GM19238 (cell line): ENCODE results near the gene PDZRN4.
"Not testable (repeated sequence)": the region's sequence is repeated elsewhere in the genome, so short reads cannot be mapped to it uniquely, and the experiment has no call there.

Experiments
- DNase-seq: peaks from one replicate; pipeline ENCODE4 v3.0.0; 2011; ENCODE audit warnings: low spot score; ENCODE audit not compliant: insufficient read length

Gene PDZRN4

GRCh38 chr12:41507286-41507685, 319.2 kb downstream of the PDZRN4 start:
- DNase-seq, result no peak

- no peak for DNase-seq
These were observed 321.3 kb downstream of the PDZRN4 start for GRCh38 chr12:41509271-41510055.

GRCh38 chr12:41510470-41510869, 322.4 kb downstream of the PDZRN4 start:
- no peak for DNase-seq

- DNase-seq, result no peak
These were observed 323.1 kb downstream of the PDZRN4 start for GRCh38 chr12:41511247-41511646.

GRCh38 chr12:41512497-41512896, 324.4 kb downstream of the PDZRN4 start:
- DNase-seq, result no peak

- no peak for DNase-seq
These were observed 326.1 kb downstream of the PDZRN4 start for GRCh38 chr12:41514021-41514777.

GRCh38 chr12:41514907-41515306, 326.8 kb downstream of the PDZRN4 start:
- no peak for DNase-seq

- DNase-seq, result no peak
These were observed 327.8 kb downstream of the PDZRN4 start for GRCh38 chr12:41515953-41516352.

GRCh38 chr12:41520869-41521268, 332.7 kb downstream of the PDZRN4 start:
- DNase-seq, result no peak

GRCh38 chr12:41521872-41522379, 333.8 kb downstream of the PDZRN4 start:
- peak; percentile 6 for DNase-seq

- DNase-seq, result no peak
These were observed 338.9 kb downstream of the PDZRN4 start for GRCh38 chr12:41527062-41527461.

GRCh38 chr12:41527534-41528116, 339.5 kb downstream of the PDZRN4 start:
- DNase-seq, result no peak

- DNase-seq, result no peak
These were observed 340.8 kb downstream of the PDZRN4 start for GRCh38 chr12:41528874-41529273.

GRCh38 chr12:41530441-41530840, 342.3 kb downstream of the PDZRN4 start:
- no peak for DNase-seq

- no peak for DNase-seq
These were observed 343.2 kb downstream of the PDZRN4 start for GRCh38 chr12:41531147-41531829.

GRCh38 chr12:41532072-41532471, 344.0 kb downstream of the PDZRN4 start:
- no peak for DNase-seq

- DNase-seq, result no peak
These were observed 348.8 kb downstream of the PDZRN4 start for GRCh38 chr12:41536813-41537490.

GRCh38 chr12:41537522-41537921, 349.4 kb downstream of the PDZRN4 start:
- DNase-seq, result no peak

GRCh38 chr12:41545761-41546160, 357.6 kb downstream of the PDZRN4 start:
- DNase-seq, result no peak

- not testable (repeated sequence) for DNase-seq
These were observed 359.0 kb downstream of the PDZRN4 start for GRCh38 chr12:41547071-41547470.

GRCh38 chr12:41548926-41549325, 360.8 kb downstream of the PDZRN4 start:
- DNase-seq, result no peak
